Right lobe of liver (tissue), 4 donors: ENCODE data around the gene TACC3.

Experiments used
- POLR2A ChIP-seq: fragments of 450-650 bp; IDR thresholded peaks from one replicate; pipeline ENCODE4 v1.6.1; 2017; ENCODE audit warnings: antibody characterized with exemption, mild to moderate bottlenecking
- TF ChIP-seq, protein P1 (sequence below), 4 donors: fragments of 200-600 bp in 3 of 4; fragments of 450-650 bp in 1 of 4; IDR thresholded peaks; one replicate each; pipeline versions ENCODE4 v1.5.1 to v1.8.0; 2016 to 2022; ENCODE audit warnings: antibody characterized with exemption in 4 of 4, mild to moderate bottlenecking in 2 of 4
- donor health status: DM: no; HTN: no; CAD: no.
- donor health status: DM: no; HTN: no; CAD: no.
- donor health status: DM: no; HTN: yes; CAD: no.

GRCh38 chr4:1731180-1731579 is 9.9 kb downstream of the TACC3 start:
- TF ChIP-seq POLR2A, result no peak
- TF ChIP-seq, protein P1, sequence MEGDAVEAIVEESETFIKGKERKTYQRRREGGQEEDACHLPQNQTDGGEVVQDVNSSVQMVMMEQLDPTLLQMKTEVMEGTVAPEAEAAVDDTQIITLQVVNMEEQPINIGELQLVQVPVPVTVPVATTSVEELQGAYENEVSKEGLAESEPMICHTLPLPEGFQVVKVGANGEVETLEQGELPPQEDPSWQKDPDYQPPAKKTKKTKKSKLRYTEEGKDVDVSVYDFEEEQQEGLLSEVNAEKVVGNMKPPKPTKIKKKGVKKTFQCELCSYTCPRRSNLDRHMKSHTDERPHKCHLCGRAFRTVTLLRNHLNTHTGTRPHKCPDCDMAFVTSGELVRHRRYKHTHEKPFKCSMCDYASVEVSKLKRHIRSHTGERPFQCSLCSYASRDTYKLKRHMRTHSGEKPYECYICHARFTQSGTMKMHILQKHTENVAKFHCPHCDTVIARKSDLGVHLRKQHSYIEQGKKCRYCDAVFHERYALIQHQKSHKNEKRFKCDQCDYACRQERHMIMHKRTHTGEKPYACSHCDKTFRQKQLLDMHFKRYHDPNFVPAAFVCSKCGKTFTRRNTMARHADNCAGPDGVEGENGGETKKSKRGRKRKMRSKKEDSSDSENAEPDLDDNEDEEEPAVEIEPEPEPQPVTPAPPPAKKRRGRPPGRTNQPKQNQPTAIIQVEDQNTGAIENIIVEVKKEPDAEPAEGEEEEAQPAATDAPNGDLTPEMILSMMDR (IDR thresholded peaks at IDR 0.05), result no peak
